ENCODE measurements around the gene CCDC87. TPM values are rescaled to one million over a fixed set of nuclear protein-coding genes. Genes with fewer than 3 reads are reported as not detected.

Gene CCDC87
- total RNA-seq, 1 experiment from 2014 or later, result 1.1 TPM

DNA sequence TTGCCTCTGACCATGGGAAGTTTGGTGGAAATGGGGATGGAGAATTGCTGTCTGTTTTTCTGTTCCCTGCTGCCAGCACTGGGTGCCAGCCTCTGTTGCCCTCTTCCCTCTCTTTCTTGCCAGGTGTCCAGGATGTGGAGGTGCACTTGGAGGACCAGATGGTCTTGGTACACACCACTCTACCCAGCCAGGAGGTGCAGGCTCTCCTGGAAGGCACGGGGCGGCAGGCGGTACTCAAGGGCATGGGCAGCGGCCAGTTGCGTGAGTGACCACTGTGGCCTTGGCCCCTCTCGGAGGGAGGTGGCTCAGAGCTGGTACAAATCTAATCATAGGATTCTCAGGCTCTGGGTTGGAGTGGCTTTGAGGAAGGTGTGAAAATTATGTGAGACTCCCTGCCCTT is 6.1 kb upstream of the CCDC87 start:
- Histone ChIP-seq H3K27ac (ENCODE audit: insufficient read length, low read depth, low read length) (no peak overlapping the region), H3K23ac (ENCODE audit: insufficient read length, low read depth, low read length) (no peak overlapping the region), H3K4ac (ENCODE audit: low read depth, low read length) (no peak overlapping the region), H2AK5ac (ENCODE audit: insufficient read length, low read length) (no peak overlapping the region), H3K14ac (ENCODE audit: insufficient read depth, low read length) (no peak overlapping the region), H3K56ac (ENCODE audit: insufficient read length, low read depth, low read length) (no peak overlapping the region), H3K79me1 (ENCODE audit: insufficient read depth, low read depth, low read length, poor library complexity, severe bottlenecking) (no peaks in the 10 kb centered on the region), H2BK20ac (ENCODE audit: low read depth, low read length, poor library complexity, severe bottlenecking) (no peak overlapping the region), H2BK12ac (ENCODE audit: insufficient read length, low read depth, low read length) (no peak overlapping the region), H4K8ac (replicated peaks; ENCODE audit: insufficient read length, low read depth, low read length) (no peak overlapping the region), H3K4me2 (ENCODE audit: insufficient read depth, insufficient read length, low read length) (no peak overlapping the region), H4K5ac (ENCODE audit: insufficient read length, low read depth, low read length) (no peak overlapping the region), H4K91ac (ENCODE audit: insufficient read length, low read depth, low read length) (no peak overlapping the region), H3K23me2 (ENCODE audit: insufficient read length, low read depth, low read length, poor library complexity, severe bottlenecking) (no peaks in the 10 kb centered on the region), H3K27me3 (ENCODE audit: insufficient read depth, low read length) (no peaks in the 10 kb centered on the region), H3K18ac (ENCODE audit: insufficient read length, low read depth, low read length) (no peak overlapping the region), H2BK120ac (ENCODE audit: low read depth, low read length, poor library complexity, severe bottlenecking) (no peak overlapping the region), H3K9me3 (ENCODE audit: control insufficient read depth, low read depth, low read length) (no peaks in the 10 kb centered on the region), H3K79me2 (ENCODE audit: insufficient read depth, low read length) (no peaks in the 10 kb centered on the region), H4K20me1 (ENCODE audit: control insufficient read depth, insufficient read depth, insufficient read length) (no peaks in the 10 kb centered on the region), H2AFZ (ENCODE audit: low read length) (no peak overlapping the region), H3K9ac (ENCODE audit: extremely low read depth, insufficient read length, low read length) (no peak overlapping the region), H2BK15ac (ENCODE audit: low read depth, low read length) (no peak overlapping the region), H2BK5ac (ENCODE audit: insufficient read length, low read length) (no peak overlapping the region), H3K4me1 (ENCODE audit: insufficient read depth, low read length) (no peaks in the 10 kb centered on the region), H3T11ph (ENCODE audit: low read length) (no peak overlapping the region)
- no peaks in the 10 kb centered on the region for H3K9me3 Mint-ChIP-seq
- peaks cover 0 to 6% of the 10 kb centered on the region in 2 experiments; a peak in 2 of 4 replicates for H3K4me1 Mint-ChIP-seq
- WGBS (ENCODE audit: extremely low coverage, insufficient read length, low lambda C conversion rate), result no CpG with 5 or more reads among the region's 6 CpGs
- DNase-seq, result no peak
- no peaks in the 10 kb centered on the region for H3K27me3 Mint-ChIP-seq (ENCODE audit: low read depth)
- peaks cover 2 to 58% (median 34%) of the 10 kb centered on the region in 3 experiments; a peak in 6 of 7 replicates for H3K36me3 Mint-ChIP-seq (ENCODE audit: insufficient read depth in 1 of 3, low read depth in 3 of 3)
- no peak overlapping the region; a peak in 1 of 7 replicates for H3K27ac Mint-ChIP-seq
- no peak for TF ChIP-seq CTCF (conservative IDR thresholded peaks at IDR 0.05)
- no peak overlapping the region for H3K4me3 Mint-ChIP-seq

Data from H9 (cell line).